ENCODE measurements around the gene PTPRC. TPM values are rescaled to one million over a fixed set of nuclear protein-coding genes. Genes with fewer than 3 reads are reported as not detected.

PTPRC gene
- total RNA-seq, 2 donors from 2014 or later, result 3.3 to 9.9 TPM

DNA sequence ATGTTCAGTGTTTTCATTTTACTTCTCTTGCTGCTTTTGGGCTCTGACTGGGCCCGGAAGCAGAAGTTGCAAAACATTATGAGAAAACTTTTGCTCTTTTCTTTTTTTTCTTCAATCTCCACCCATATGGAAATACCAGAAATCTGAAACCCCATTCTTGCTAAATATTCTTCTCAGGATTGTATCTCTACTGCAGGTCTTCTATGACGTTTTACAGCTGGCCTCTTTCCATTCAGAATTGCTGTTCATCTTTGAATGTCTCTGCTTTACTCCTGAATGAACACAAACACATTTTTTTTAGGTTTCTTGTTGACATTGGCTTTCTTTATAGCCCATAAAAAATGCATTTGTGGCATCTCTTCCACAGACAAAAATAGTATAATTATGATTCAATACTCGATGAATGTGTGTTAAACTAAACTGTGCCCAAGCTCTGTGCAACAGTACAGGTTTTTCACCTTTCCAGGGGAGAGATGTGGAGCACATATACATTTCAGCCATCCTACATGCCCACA lies 18.8 kb downstream of the PTPRC start:
- no peak for TF ChIP-seq POLR2A (IDR thresholded peaks at IDR 0.05)
- TF ChIP-seq, protein P1, sequence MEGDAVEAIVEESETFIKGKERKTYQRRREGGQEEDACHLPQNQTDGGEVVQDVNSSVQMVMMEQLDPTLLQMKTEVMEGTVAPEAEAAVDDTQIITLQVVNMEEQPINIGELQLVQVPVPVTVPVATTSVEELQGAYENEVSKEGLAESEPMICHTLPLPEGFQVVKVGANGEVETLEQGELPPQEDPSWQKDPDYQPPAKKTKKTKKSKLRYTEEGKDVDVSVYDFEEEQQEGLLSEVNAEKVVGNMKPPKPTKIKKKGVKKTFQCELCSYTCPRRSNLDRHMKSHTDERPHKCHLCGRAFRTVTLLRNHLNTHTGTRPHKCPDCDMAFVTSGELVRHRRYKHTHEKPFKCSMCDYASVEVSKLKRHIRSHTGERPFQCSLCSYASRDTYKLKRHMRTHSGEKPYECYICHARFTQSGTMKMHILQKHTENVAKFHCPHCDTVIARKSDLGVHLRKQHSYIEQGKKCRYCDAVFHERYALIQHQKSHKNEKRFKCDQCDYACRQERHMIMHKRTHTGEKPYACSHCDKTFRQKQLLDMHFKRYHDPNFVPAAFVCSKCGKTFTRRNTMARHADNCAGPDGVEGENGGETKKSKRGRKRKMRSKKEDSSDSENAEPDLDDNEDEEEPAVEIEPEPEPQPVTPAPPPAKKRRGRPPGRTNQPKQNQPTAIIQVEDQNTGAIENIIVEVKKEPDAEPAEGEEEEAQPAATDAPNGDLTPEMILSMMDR (IDR thresholded peaks at IDR 0.05), result no peak
- whole genome bisulfite sequencing, 2 donors, result 31 to 58% methylated on average over 3 of the region's 3 CpGs
- Histone ChIP-seq H3K4me1 (no peaks in the 10 kb centered on the region), H3K27ac (peak overlapping the region in 1 of 4 donors; percentile 54), H3K36me3 (replicated peaks in 1 of 2; ENCODE audit: insufficient read depth in 1 of 2, low read depth in 2 of 2) (no peaks in the 10 kb centered on the region), H3K4me3 (no peak overlapping the region), H3K9me3 (no peaks in the 10 kb centered on the region), H3K27me3 (no peaks in the 10 kb centered on the region)
- intact Hi-C loops (cut with DNase I), result no loop called here
- DNase-seq (no peak), ATAC-seq (no peak)

DNA sequence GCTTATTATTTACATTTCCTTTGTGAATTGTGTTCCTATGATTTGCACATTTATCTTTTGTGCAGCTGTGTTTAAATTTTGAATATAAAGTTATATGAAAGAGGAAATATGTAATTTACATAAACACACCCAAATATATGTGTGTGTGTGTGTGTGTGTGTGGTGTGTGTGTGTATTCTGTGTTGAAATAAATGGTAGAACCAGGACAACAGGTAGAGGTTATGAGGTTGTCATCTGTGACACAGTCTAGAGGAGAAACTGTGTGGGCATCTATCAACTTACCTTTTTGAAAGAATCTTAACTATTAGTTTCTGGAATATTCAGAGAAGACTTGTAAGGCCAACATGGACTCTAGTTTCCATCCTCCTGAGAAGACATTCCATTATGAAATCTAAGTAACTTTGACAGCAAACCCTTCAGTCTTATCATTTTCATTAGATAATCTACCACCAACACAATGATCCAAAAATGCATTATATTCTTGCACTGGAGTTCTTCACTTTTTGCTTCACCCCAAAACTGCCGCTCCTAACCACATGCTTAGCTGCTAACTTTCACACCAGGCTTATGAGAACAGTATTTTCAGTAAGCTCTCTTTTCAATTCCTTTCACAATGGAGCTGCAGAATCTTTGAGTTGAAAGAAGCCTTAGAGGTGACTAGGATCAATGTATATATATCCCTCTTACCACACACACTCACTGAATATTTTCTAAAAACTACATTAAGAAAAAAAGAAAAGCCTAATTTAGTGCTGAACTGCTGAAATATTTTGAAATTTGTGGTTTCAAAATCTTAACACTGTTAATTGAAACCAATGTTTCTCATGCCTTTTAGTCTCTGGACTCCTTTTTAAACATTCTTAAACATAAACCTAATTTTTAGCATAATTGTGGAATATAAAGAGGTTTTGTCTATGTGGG lies 21.8 kb downstream of the PTPRC start:
- no peak for DNase-seq
- no peaks in the 10 kb centered on the region for H3K9me3 ChIP-seq
- WGBS, 2 donors, result 73 to 94% methylated on average over 1 of the region's 1 CpG
- no peak overlapping the region for H3K4me3 ChIP-seq
- intact Hi-C loops (cut with DNase I), result no loop called here
- TF ChIP-seq, protein P1 (IDR thresholded peaks at IDR 0.05), result no peak
- no peak for TF ChIP-seq POLR2A (IDR thresholded peaks at IDR 0.05)
- H3K36me3 ChIP-seq (replicated peaks in 1 of 2; ENCODE audit: insufficient read depth in 1 of 2, low read depth in 2 of 2), result no peaks in the 10 kb centered on the region
- no peak for ATAC-seq
- H3K27ac ChIP-seq, result no peak overlapping the region
- no peaks in the 10 kb centered on the region for H3K27me3 ChIP-seq
- no peaks in the 10 kb centered on the region for H3K4me1 ChIP-seq

DNA sequence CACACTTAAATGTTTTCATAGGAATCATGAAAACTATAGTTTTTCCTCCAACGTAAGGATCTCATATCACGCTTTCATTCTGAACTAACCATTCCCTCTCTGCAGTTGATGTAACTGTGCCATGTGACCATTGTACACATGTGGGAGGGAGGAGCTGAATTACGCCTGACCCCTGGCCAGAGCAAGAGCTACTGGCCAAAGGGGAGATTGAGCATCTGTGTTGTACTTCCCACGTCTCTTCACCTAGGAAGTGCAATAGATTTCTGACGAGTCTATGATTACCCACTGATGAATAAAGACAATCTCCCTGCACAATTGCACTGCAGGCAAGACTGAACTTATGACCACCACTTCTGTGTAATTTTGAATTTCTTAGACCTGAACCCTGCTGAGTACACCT lies 24.0 kb downstream of the PTPRC start:
- 66 to 72% methylated on average over 5 of the region's 5 CpGs for WGBS, 2 donors
- Histone ChIP-seq H3K4me3 (no peak overlapping the region), H3K9me3 (no peaks in the 10 kb centered on the region), H3K4me1 (no peaks in the 10 kb centered on the region), H3K36me3 (replicated peaks in 1 of 2; ENCODE audit: insufficient read depth in 1 of 2, low read depth in 2 of 2) (no peaks in the 10 kb centered on the region), H3K27ac (no peak overlapping the region), H3K27me3 (no peaks in the 10 kb centered on the region)
- intact Hi-C loops (cut with DNase I), result no loop called here
- ATAC-seq (no peak), DNase-seq (no peak)
- TF ChIP-seq, protein P1 (IDR thresholded peaks at IDR 0.05), result no peak
- TF ChIP-seq POLR2A (IDR thresholded peaks at IDR 0.05), result no peak

DNA sequence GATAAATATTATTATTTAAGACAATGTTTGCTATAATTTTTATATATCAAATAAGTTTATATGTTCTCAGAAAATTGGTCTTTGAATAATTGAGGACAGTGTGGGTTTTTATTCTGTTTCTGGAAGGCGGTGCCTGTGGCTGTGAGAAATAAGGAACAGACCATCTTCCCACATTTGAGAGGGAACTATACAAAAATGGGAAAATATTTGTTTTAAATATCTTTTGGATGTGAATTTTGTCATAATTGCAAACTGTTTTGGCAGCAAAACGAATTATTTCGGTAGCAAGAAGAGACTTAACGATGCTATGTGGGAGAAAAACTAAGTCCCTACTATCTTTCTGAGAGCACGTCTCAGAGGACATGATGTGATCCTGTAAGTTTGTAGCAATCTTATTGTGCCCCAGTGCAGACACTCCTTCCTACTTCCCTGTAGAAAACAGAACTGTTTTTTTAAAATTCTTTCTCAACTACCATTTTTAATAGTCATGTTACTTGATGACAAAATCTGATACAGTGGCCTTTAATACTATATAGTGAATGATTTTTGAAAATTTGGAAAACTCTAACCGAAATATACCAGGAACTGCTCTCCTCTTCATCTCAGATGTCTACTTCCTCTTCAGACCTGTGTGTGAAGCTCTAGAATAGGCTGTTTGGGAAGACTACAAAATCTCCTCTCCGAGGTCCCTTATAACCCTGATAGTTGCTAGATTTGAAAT lies 25.4 kb downstream of the PTPRC start:
- H3K4me3 ChIP-seq, result no peak overlapping the region

More for the DNA sequence above, 25.4 kb downstream of the PTPRC start:
- Histone ChIP-seq H3K4me1 (no peaks in the 10 kb centered on the region), H3K9me3 (no peaks in the 10 kb centered on the region), H3K27me3 (no peaks in the 10 kb centered on the region), H3K27ac (peak overlapping the region in 1 of 4 donors; percentile 50), H3K36me3 (replicated peaks in 1 of 2; ENCODE audit: insufficient read depth in 1 of 2, low read depth in 2 of 2) (no peaks in the 10 kb centered on the region)
- intact Hi-C loops (cut with DNase I), result no loop called here
- DNase-seq, result no peak
- TF ChIP-seq POLR2A (IDR thresholded peaks at IDR 0.05), result no peak
- TF ChIP-seq, protein P1 (IDR thresholded peaks at IDR 0.05), result no peak
- ATAC-seq, result no peak
- WGBS, 2 donors, result 60 to 74% methylated on average over 7 of the region's 7 CpGs
